ENCODE results near the gene BAZ2B. TPM values are rescaled to one million over a fixed set of nuclear protein-coding genes. Genes with fewer than 3 reads are reported as not detected.

BAZ2B gene
- total RNA-seq, 1 experiment from 2014 or later, result 34.9 TPM

DNA sequence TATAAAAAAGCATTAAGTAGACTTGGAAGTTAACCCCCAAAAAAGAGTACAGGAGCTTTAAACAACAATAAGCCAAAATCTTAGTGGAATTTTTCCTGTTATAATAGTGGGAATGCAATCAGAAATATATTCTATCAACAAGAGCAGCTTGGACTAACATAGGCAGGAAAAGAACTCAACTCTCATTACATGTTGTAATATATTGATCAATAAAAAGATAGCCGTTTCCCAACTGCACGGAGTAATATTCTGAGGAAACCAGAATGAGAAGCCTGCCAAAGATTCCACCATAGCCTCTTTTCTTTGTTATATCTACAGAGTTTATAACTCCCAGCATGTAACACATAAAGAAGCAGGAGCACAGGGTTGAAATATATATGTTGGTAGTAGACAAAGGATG lies 37.6 kb upstream of the BAZ2B start:
- intact Hi-C loops (cut with micrococcal nuclease; ENCODE audit: unreplicated experiment), result no loop called here
- DNase-seq, result no peak
- Histone ChIP-seq H3K4me3 (no peak overlapping the region), H3K4me1 (replicated peaks; ENCODE audit: insufficient read depth) (no peaks in the 10 kb centered on the region), H3K36me3 (ENCODE audit: low read depth) (no peaks in the 10 kb centered on the region), H3K9me3 (ENCODE audit: insufficient read depth, low read depth) (no peaks in the 10 kb centered on the region), H3F3A (ENCODE audit: insufficient read depth, low read depth) (no peaks in the 10 kb centered on the region), H4K20me1 (ENCODE audit: insufficient read depth) (no peaks in the 10 kb centered on the region), H3K9me2 (ENCODE audit: insufficient read depth) (no peaks in the 10 kb centered on the region), H3K4me2 (no peak overlapping the region), H3K27me3 (ENCODE audit: insufficient read depth, low read depth) (no peaks in the 10 kb centered on the region), H3K27ac (no peak overlapping the region), H2AFZ (no peak overlapping the region), H3K79me2 (ENCODE audit: low read depth) (no peaks in the 10 kb centered on the region)
- TF ChIP-seq, protein P1, sequence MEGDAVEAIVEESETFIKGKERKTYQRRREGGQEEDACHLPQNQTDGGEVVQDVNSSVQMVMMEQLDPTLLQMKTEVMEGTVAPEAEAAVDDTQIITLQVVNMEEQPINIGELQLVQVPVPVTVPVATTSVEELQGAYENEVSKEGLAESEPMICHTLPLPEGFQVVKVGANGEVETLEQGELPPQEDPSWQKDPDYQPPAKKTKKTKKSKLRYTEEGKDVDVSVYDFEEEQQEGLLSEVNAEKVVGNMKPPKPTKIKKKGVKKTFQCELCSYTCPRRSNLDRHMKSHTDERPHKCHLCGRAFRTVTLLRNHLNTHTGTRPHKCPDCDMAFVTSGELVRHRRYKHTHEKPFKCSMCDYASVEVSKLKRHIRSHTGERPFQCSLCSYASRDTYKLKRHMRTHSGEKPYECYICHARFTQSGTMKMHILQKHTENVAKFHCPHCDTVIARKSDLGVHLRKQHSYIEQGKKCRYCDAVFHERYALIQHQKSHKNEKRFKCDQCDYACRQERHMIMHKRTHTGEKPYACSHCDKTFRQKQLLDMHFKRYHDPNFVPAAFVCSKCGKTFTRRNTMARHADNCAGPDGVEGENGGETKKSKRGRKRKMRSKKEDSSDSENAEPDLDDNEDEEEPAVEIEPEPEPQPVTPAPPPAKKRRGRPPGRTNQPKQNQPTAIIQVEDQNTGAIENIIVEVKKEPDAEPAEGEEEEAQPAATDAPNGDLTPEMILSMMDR (conservative IDR thresholded peaks at IDR 0.05), result no peak
- no peak for TF ChIP-seq EZH2 (IDR thresholded peaks at IDR 0.05; ENCODE audit: low read depth)
- no TSS peak for BruUV-seq (replicated peaks)
- POLR2A ChIA-PET (ENCODE audit: unreplicated experiment), result no interaction called here
- CTCF ChIA-PET, result no interaction called here

DNA sequence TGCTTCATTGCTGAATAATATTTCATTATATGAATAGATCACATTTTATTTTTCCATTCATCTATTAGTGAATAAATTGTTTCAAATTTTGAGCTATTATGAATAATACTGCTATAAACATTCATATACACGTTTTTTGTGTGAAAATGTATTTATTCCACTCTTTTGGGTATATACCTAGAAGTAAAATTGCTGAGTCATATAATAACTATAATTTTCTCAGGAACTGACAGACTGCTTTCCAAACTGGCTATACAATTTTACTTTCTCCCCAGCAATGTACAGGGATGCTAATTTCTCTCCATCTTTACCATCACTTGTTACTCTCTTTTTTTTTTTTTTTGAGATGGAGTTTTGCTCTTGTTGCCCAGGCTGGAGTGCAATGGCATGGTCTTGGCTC lies 35.5 kb upstream of the BAZ2B start:
- POLR2A ChIA-PET (ENCODE audit: unreplicated experiment), result no interaction called here
- CTCF ChIA-PET, result no interaction called here

DNA sequence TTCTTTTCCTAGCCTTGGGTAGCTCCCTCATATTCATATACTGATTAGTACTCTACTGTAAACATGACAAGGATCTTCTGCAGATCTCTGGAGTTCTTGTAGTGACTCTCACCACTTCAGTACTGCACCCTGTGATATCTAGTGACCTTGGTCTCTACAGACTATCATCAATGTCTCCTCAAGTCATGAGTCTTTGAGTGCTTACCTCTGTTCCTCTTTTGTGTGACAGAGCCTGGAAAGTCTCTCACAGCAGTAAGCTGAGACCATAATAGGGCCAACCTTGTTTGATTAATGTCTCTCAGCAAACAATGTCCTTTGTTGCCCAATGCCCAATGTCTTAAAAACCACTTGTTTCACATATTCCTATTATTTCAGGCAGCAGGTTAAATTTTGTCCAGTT lies 34.2 kb upstream of the BAZ2B start:
- no peaks in the 10 kb centered on the region for H3K36me3 ChIP-seq (ENCODE audit: low read depth)
- H2AFZ ChIP-seq, result no peak overlapping the region
- BruUV-seq (replicated peaks), result no TSS peak
- H4K20me1 ChIP-seq (ENCODE audit: insufficient read depth), result no peaks in the 10 kb centered on the region
- no peak overlapping the region for H3K4me3 ChIP-seq
- H3K4me2 ChIP-seq, result no peak overlapping the region
- POLR2A ChIA-PET (ENCODE audit: unreplicated experiment), result no interaction called here
- no peaks in the 10 kb centered on the region for H3K4me1 ChIP-seq (replicated peaks; ENCODE audit: insufficient read depth)
- DNase-seq, result no peak
- H3K27me3 ChIP-seq (ENCODE audit: insufficient read depth, low read depth), result no peaks in the 10 kb centered on the region
- CTCF ChIA-PET, result no interaction called here
- no peaks in the 10 kb centered on the region for H3K79me2 ChIP-seq (ENCODE audit: low read depth)
- no peaks in the 10 kb centered on the region for H3K9me3 ChIP-seq (ENCODE audit: insufficient read depth, low read depth)
- TF ChIP-seq, protein P1 (conservative IDR thresholded peaks at IDR 0.05), result no peak
- no peak for TF ChIP-seq EZH2 (IDR thresholded peaks at IDR 0.05; ENCODE audit: low read depth)
- intact Hi-C loops (cut with micrococcal nuclease; ENCODE audit: unreplicated experiment), result no loop called here
- H3K9me2 ChIP-seq (ENCODE audit: insufficient read depth), result no peaks in the 10 kb centered on the region
- no peaks in the 10 kb centered on the region for H3F3A ChIP-seq (ENCODE audit: insufficient read depth, low read depth)
- no peak overlapping the region for H3K27ac ChIP-seq

More for the DNA sequence above, 35.5 kb upstream of the BAZ2B start:
- H3K9me2 ChIP-seq (ENCODE audit: insufficient read depth), result no peaks in the 10 kb centered on the region
- no peaks in the 10 kb centered on the region for H4K20me1 ChIP-seq (ENCODE audit: insufficient read depth)
- intact Hi-C loops (cut with micrococcal nuclease; ENCODE audit: unreplicated experiment), result no loop called here
- H3K27me3 ChIP-seq (ENCODE audit: insufficient read depth, low read depth), result no peaks in the 10 kb centered on the region
- TF ChIP-seq, protein P1 (conservative IDR thresholded peaks at IDR 0.05), result no peak
- TF ChIP-seq EZH2 (IDR thresholded peaks at IDR 0.05; ENCODE audit: low read depth), result no peak
- H3K36me3 ChIP-seq (ENCODE audit: low read depth), result no peaks in the 10 kb centered on the region
- no peak overlapping the region for H2AFZ ChIP-seq
- DNase-seq, result no peak
- no peak overlapping the region for H3K4me3 ChIP-seq
- H3K9me3 ChIP-seq (ENCODE audit: insufficient read depth, low read depth), result no peaks in the 10 kb centered on the region
- H3F3A ChIP-seq (ENCODE audit: insufficient read depth, low read depth), result no peaks in the 10 kb centered on the region
- no TSS peak for BruUV-seq (replicated peaks)
- H3K79me2 ChIP-seq (ENCODE audit: low read depth), result no peaks in the 10 kb centered on the region
- H3K4me2 ChIP-seq, result no peak overlapping the region
- H3K27ac ChIP-seq, result no peak overlapping the region
- no peaks in the 10 kb centered on the region for H3K4me1 ChIP-seq (replicated peaks; ENCODE audit: insufficient read depth)

All from PC-9 (cell line).